Pericardium fibroblast (primary cell): ENCODE results near the gene CDH9. TPM values are rescaled to one million over a fixed set of nuclear protein-coding genes. Genes with fewer than 3 reads are reported as not detected.

ENCODE experiments used
- total RNA-seq: library from RNA; depleted of rRNA; stranded (reverse); fragments of >200 nt; gene quantifications from 2 replicates; pipeline ENCODE4 v1.2.3, GENCODE V29; 2015

CDH9 gene, protein sequence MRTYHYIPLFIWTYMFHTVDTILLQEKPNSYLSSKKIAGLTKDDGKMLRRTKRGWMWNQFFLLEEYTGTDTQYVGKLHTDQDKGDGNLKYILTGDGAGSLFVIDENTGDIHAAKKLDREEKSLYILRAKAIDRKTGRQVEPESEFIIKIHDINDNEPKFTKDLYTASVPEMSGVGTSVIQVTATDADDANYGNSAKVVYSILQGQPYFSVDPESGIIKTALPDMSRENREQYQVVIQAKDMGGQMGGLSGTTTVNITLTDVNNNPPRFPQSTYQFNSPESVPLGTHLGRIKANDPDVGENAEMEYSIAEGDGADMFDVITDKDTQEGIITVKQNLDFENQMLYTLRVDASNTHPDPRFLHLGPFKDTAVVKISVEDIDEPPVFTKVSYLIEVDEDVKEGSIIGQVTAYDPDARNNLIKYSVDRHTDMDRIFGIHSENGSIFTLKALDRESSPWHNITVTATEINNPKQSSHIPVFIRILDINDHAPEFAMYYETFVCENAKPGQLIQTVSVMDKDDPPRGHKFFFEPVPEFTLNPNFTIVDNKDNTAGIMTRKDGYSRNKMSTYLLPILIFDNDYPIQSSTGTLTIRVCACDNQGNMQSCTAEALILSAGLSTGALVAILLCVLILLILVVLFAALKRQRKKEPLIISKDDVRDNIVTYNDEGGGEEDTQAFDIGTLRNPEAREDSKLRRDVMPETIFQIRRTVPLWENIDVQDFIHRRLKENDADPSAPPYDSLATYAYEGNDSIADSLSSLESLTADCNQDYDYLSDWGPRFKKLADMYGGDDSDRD
- total RNA-seq = not detected in 2 replicates

DNA sequence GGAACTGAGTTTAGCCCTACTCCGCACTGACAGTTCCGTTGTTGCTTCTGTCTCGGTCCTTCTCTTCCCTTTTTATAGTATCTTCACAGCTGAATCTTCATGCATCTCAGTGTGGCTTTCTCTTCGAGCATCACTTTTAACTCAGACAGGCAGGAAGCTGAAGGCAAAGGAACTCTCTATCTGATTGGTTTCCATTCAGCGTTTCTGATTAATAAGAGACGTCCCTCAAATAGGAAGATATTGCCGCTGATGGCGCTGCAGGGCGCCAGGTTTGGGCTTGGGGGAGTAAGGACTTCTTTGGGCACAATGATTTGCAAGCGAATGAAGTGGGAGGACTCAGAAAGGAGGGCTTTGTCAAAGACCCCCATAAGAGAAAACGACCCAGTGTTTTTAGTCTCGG is at the start of gene CDH9:
TSS of gene CDH9 (minus strand) at position 111 of the 400 bp plus-strand sequence. CDS start 50,253 bp downstream, outside the sequence.

